GM21390 (cell line): Measurements from ENCODE around the gene TLE7.

Source experiments
- ATAC-seq: cut with Tn5 transposase; IDR thresholded peaks from one replicate; pipeline ENCODE4 v1.9.1; 2021; ENCODE audit not compliant: unreplicated experiment

Gene TLE7

GRCh38 chr16:71442051-71442440 lies at the start of gene TLE7:
Gene TLE7 (minus strand): TSS chr16:71442054. CDS start chr16:71433324, 8,730 bp downstream.
- ATAC-seq, result no peak

- no peak for ATAC-seq
These were observed 49.2 kb upstream of the TLE7 start for GRCh38 chr16:71491054-71491453.

- ATAC-seq, result no peak
These were observed 48.5 kb upstream of the TLE7 start for GRCh38 chr16:71490361-71490760.

- no peak for ATAC-seq
These were observed 47.3 kb upstream of the TLE7 start, which contains the start of gene ZNF19 for GRCh38 chr16:71489122-71489521. Gene ZNF19 (minus strand): TSS chr16:71489324. CDS start chr16:71482114, 7,210 bp downstream.

- ATAC-seq, result peak; percentile 92
These were observed 42.4 kb upstream of the TLE7 start for GRCh38 chr16:71484006-71484893.

GRCh38 chr16:71482569-71482968 lies 40.7 kb upstream of the TLE7 start:
- no peak for ATAC-seq

- no peak for ATAC-seq
These were observed 39.1 kb upstream of the TLE7 start for GRCh38 chr16:71480956-71481355.

- no peak for ATAC-seq
These were observed 37.6 kb upstream of the TLE7 start for GRCh38 chr16:71479420-71479819.

GRCh38 chr16:71476457-71477124 lies 34.7 kb upstream of the TLE7 start:
- no peak for ATAC-seq

- ATAC-seq, result no peak
These were observed 33.0 kb upstream of the TLE7 start for GRCh38 chr16:71474864-71475263.

- no peak for ATAC-seq
These were observed 32.0 kb upstream of the TLE7 start for GRCh38 chr16:71473891-71474290.

- no peak for ATAC-seq
These were observed 31.1 kb upstream of the TLE7 start for GRCh38 chr16:71472931-71473330.

GRCh38 chr16:71472051-71472450 lies 30.2 kb upstream of the TLE7 start:
- no peak for ATAC-seq

GRCh38 chr16:71467810-71468209 lies 26.0 kb upstream of the TLE7 start:
- ATAC-seq, result no peak

- no peak for ATAC-seq
These were observed 22.4 kb upstream of the TLE7 start for GRCh38 chr16:71464231-71464630.

- peak; percentile 98 for ATAC-seq
These were observed 20.1 kb upstream of the TLE7 start, which contains the start of gene ZNF23 for GRCh38 chr16:71461686-71462648. Gene ZNF23 (minus strand): TSS chr16:71462247. CDS start chr16:71456796, 5,451 bp downstream.

GRCh38 chr16:71460941-71461340 lies 19.1 kb upstream of the TLE7 start:
- ATAC-seq, result no peak

GRCh38 chr16:71460236-71460635 lies 18.4 kb upstream of the TLE7 start:
- no peak for ATAC-seq

- ATAC-seq, result no peak
These were observed 17.7 kb upstream of the TLE7 start for GRCh38 chr16:71459510-71459909.

GRCh38 chr16:71456801-71457200 lies 14.9 kb upstream of the TLE7 start:
- no peak for ATAC-seq

GRCh38 chr16:71453036-71453435 lies 11.2 kb upstream of the TLE7 start:
- no peak for ATAC-seq
